Stimulated activated CD8-positive, alpha-beta memory T cell treated with anti-CD3 and anti-CD28 coated beads, Interleukin-12 subunit alpha, Interleukin-12 subunit beta, amount 100 ng/mL, for 4 hours (primary cell): ENCODE data around the gene FAM180B.
A peak's percentile ranks its signal among the peaks of the same experiment; 100 is the strongest.

Experiments used
- DNase-seq: peaks from one replicate; pipeline ENCODE4 v3.0.0-alpha.2; 2020; ENCODE audit warnings: low read depth

Gene FAM180B

GRCh38 chr11:47569646-47570045 lies 16.8 kb upstream of the FAM180B start:
- DNase-seq = no peak

GRCh38 chr11:47570651-47571356 lies 15.7 kb upstream of the FAM180B start:
- DNase-seq = no peak

GRCh38 chr11:47571357-47571729 lies 15.1 kb upstream of the FAM180B start:
- no peak for DNase-seq

- no peak for DNase-seq
These were observed 14.6 kb upstream of the FAM180B start for GRCh38 chr11:47571895-47572294.

- no peak for DNase-seq
These were observed 13.7 kb upstream of the FAM180B start for GRCh38 chr11:47572715-47573255.

DNA sequence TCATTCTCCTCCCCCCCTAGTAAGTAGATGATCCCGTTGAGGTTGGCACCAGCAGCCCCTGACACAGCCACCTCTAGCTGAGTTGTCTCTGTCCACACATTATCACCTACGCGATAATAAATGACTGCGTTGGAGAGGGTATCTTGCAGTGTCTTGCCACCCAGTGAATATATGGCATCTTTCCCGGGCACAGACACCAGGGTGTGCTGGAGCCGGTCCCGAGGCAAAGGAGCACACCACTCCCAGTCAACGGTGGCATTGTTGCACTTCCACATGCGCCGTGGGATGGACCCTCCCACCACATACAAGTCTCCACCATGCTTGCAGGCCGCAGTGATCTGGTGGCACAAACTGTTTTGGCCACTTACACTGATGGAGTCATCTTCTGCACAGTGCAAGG lies 13.2 kb upstream of the FAM180B start:
- no peak for DNase-seq

- DNase-seq = no peak
These were observed 8.9 kb upstream of the FAM180B start for GRCh38 chr11:47577460-47578041.

GRCh38 chr11:47578524-47579494 lies 7.7 kb upstream of the FAM180B start, which contains the start of the genes KBTBD4 and NDUFS3:
TSS of gene KBTBD4 (minus strand) at chr11:47578970. CDS start at chr11:47578951, 19 bp downstream.
TSS of gene NDUFS3 (plus strand) at chr11:47579074. CDS start at chr11:47579092, 18 bp downstream.
- peak; percentile 74 for DNase-seq

DNA sequence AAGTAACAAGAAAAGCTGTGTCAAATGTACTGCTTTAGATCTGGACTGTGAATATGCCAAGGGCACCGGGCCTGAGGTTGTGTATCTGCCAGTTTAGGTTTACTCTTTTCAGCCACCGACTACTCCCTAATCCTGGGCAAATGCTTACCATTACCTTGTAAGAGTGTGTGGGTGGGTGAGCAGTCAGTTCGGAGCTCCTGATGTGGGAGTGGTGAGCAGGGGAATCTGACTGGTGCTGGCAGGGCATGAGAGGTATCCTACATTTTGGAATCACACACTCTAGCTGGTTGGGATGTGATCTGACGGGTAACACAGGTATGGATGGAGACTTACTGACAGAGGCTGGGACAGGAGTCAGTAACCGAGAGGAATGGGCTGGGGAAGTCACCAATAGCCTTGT lies 2.6 kb upstream of the FAM180B start:
- DNase-seq = no peak

DNA sequence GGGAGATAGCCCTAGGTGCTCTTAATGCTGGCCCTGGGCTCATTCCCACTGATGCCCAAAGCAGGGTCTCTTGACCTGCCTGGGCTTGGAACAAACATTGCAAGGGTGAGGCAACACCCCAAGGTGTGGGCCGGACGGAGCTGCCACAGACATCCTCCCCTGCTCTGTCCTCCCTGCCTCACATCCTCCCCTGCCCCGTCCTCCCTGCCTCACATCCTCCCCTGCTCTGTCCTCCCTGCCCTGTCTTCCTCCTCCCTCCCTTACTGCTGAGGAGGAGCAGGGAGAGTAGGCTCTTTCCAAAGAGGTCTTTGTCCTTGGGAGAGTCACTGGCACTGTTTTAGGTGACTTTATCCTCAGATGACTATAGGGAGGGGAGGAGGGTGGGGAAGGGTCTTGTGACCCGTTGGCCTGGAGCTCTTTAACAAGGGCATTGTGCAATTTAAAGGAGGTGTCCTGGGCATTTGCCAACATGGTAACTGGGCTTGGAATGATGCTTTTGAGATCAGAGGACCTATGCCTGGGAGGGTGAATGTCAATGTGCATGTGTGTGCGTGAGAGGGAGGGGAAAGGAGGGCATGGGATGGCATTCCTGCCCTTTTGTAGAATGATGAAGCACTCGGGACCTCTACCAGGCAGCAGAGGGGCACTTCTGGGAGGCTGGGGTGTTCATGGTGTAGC lies 700 bp downstream of the FAM180B start:
- DNase-seq = no peak

GRCh38 chr11:47587723-47588326 lies 1.3 kb downstream of the FAM180B start:
- no peak for DNase-seq

GRCh38 chr11:47589118-47589517 lies 2.6 kb downstream of the FAM180B start:
- no peak for DNase-seq

DNA sequence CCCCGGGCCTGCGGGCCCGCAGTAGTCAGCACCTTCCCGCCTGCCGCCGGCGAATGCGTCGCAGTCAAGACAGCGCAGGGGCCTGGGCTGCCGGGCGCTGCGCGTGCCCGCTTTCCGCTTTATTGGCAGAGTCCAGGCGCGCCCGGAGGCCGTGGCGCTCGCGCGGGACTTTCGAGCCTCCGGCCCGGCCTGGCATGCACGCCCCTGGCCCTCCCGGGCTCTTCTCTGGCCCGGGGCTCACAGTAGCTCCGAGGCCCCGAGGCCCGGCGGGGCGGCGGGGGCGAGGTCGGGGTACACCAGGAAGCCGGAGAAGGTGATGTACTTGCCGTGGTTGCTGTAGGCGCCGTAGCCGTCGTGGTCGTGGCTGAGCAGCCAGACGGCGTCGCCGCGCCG lies 3.1 kb downstream of the FAM180B start:
- no peak for DNase-seq

GRCh38 chr11:47589977-47590861 lies 3.7 kb downstream of the FAM180B start:
- no peak for DNase-seq

GRCh38 chr11:47591764-47592163 lies 5.3 kb downstream of the FAM180B start:
- DNase-seq = no peak

DNA sequence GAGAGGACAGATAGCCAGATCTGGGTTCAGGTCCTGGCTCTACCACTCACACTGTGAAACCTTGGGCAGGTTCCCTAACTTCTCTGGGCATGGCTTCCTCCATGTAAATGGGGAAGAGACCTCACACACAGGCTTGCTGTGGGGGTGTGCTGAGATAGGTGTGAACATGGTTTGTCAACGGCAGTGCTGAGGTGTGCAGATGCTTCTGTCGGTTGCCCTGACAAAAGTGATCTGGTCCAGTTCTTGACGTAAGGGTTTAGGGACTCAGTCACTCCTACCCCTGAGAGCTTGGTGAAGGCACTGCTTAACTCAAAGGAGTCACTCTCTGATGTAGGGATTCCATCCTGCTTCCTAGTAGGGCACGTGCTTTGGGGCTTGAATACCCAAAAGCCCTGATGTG lies 5.8 kb downstream of the FAM180B start:
- no peak for DNase-seq

DNA sequence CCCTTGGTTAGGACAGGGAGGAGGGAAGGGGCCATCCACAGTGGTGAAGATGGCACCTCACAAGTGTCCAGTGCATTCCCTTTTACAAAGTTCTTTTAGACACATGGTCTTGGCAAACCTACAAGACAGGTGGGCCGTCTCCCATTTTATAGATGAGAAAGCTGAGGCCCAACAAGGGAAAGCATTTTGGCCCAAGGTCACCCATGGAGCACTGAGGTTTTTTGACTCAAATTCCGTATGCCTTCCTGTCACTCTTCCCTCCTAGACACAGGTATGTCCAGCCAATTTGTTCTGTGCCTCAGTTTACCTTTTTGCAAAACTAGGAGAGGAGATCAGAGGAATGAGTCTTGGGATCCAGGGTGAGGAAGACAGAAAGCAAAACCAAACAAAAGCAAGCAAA lies 6.5 kb downstream of the FAM180B start:
- DNase-seq = no peak

DNA sequence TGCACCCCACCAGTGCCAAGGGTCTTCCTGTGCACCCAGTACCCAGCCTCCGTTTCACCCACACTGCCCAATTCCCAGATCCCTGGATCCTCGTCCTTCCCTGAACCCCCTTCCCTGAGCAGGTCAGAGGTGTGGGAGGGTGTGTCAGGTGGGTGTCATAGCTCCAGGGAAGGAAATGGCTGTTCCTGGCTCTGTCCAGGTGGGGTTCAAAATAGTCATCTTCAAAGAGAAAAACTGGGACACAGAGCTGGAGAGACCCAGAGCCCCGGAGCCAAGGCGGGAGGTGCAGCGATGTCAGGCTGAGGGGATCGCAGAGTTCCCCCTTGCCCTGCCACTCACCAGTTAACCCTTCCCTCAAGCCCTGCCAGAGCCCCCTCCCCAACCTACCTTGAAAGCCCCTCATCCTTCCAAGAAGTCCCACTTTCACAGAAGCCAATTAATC lies 7.0 kb downstream of the FAM180B start:
- no peak for DNase-seq

- no peak for DNase-seq
These were observed 7.7 kb downstream of the FAM180B start, which contains the start of gene C1QTNF4 for GRCh38 chr11:47593934-47594855. TSS of gene C1QTNF4 (minus strand) at chr11:47594411. CDS start at chr11:47590810, 3,601 bp downstream.
